Measurements from ENCODE around the gene RGS6.
A peak's percentile ranks its signal among the peaks of the same experiment; 100 is the strongest.

RGS6 gene

DNA sequence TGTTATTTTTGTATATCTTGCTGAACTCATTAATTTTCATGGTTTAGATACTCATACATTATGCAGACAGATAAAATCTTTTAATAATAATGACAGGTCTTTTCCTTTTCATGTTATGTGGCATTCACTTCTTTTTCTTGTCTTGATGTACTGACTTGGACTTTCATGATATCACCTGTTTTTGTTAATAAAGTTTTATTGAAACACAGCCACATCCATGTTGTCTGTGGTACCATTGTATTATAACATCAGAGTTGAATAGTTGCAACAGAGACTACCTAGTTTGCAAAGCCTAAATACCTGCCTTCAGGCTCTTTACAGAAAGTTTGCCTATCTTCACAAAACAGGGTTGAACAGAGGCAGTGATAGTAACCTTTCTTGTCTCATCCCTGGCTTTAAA is 85.1 kb downstream of the RGS6 start:
- no peak for DNase-seq

DNA sequence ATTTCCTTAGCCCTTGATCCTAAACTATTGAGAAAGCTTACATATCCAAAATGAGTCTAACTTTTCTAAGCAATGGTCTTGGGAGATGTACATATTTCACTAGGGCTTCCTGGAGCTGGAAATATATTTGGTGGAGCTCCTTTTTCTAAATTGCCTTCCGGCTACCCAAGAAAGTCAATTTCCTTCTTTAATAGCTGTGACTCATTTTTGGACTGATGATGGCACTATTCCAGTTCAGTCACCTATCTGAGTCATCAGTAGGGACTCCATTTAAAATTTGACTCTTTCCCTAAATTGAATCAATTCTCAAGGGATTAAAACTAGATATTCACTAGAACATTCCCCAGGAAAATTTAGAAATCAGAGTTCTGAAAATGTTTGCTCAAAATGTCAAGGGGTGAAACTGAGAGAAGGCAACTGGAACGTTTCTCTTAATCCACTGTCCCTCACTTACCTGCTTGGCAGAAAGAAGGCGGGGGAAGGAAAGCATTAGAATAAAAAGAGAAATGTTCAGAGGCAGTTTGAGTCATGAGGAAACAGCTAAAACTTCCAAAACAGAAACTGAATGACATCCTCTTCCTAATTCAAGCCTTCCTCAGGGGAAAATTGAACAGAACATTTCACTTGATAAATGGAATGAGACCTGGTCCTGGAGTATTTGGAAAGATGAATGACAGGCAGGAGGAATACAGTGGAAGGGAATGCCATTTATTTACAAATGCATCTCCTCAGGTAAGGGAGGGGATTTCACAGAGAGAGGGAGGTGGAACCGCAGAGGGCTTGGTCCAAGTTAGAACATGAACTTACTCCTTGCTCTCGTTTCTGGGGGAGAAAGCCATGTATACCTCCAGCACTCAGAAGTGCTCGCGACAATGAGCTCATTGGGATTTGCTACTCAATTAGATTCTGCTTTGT is 91.2 kb downstream of the RGS6 start:
- no peak for DNase-seq

DNA sequence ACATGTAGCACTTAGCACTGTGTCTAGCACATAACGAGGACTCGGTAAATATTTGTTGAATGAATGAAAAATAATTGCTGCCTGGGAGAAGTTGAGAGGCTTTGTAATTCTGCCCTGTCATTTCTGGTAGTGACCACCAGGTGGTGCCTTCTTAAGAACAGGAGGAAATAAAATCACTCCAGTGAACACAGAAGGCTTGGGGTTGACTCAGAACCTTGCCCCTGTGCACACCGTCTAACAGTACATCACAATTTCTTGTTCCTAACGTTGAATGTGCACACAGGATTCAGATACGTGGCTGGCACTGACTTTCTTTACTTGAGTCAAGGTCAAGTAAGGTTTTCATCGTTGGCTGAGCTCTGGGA is 91.8 kb downstream of the RGS6 start:
- peak; percentile 26 for DNase-seq

DNA sequence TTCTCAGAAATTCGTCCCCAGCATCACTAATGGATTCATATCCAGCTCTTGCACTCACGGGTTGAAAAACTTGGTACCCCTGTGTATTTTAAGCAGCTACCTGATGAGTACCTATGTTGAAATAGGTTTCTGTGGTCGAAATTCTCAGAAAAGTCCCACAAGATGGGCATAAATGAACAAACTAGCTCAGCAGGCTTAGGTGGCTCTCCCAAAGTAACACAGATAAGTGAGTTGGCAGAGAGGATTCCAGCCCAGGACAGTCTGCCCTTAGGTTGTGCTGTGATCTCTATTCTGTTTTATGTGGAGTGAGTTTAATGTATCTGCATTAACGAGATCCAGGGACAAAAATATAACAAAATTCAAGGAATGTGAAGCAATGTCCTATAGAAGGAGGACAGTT is 92.3 kb downstream of the RGS6 start:
- no peak for DNase-seq

DNA sequence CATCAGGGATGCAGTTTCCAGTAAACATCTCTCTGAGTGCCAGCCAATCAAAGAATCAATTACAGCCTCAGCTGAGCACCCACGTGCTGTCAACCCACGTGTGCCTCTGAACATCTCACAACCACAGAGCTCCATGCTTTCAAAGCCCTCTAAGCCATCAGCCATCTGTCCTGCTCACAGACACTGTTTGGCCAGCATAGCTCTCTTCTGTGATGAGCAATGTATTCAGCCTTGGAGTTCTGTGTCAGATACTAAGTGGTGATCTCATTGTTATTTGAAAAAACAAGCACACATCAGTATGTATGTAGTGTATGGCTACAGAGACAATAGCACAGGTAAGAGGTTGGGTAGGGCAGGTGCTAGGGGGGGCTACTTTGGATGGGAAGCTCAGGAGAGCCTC is 94.3 kb downstream of the RGS6 start:
- DNase-seq: no peak

DNA sequence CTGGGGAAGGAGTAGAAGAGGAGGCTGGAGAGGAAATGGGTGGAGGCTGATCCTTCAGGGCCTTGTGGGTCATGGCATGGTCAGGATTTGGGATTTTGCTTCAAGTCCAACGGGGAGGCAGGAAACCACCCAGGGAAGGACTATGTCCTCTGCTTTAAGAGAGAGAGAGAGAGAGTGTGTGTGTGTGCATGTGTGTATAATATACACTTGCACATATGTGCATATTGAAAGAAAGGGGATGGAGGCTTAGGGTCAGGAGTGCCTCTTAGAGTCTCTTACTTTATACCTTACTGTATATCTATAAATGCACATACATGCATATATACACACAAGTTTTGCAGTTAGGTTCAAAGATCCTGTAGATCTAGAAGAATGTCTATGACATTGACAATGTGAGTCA is 94.8 kb downstream of the RGS6 start:
- DNase-seq: no peak

DNA sequence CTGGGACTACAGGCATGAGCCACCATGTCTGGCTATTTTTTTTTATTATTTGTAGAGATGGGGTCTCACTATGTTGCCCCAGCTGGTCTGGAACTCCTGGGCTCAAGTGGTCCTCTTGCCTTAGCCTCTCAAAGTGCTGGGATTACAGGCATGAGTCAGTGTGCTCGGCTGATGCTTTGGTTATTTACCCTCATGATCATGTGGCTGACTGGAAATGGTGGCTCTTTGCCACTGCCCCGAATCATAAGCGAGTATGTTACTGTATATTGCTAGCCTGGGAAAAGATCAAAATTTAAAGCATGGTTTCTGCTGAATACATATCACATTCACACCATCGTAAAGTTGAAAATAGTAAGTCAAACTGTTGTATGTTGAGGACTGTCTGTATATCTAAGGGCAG is 101.1 kb downstream of the RGS6 start:
- DNase-seq: no peak

DNA sequence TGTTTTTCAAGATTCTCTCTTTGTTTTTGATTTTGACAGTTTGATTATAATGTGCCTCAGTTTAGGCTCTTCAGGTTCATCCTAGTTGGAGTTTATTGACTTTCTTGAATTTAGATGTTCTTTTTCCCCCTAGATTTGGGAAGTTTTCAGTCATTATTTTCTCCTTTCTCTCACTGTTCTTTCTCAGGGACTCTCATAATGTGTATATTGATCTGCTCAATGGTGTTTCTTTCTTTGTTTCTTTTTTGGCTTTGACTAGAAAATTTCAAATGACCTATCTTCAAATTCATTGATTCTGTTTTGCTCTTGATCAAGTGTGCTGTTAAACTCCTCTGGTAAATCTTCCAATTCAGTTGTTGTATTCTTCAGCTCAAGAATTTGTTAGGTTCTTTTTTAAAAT is 108.3 kb downstream of the RGS6 start:
- no peak for DNase-seq

DNA sequence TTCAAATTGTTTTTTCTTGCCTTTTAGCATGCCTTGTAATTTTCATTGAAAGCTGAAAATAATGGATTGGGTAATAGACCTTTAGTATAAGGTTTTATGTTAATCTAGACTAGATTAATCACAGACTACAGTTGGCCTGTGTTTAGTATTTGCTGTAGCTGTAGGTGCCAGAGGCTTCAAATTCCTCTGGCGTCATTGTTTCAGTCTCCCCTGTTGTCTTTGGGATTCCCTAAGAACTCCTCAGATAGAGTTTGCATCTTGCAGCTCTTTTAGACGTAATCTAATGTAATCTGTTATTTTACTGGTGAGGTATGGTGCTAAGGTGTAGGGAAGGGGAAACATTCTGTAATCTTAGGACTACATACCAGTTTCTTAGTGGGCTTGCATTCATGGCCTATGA is 113.0 kb downstream of the RGS6 start:
- DNase-seq: no peak

DNA sequence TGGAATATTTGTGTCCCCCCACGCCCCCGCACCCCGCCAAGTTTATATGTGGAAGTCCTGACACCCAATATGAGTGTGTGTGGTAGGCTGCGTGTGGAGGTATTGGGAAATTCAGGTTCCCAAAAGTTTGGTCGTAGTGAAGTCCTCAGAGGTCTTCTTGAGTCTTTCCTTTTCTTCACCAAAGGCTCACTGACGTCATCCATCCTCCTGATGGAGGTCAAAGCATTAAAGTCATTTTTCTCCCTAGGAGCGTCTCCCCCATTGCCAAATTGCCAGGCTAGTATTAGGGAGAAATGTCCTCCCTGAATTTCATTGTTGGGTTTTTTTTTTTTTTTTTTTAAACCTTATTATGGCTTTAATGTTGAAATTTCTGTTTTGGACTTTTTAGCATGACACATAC is 113.7 kb downstream of the RGS6 start:
- no peak for DNase-seq

DNA sequence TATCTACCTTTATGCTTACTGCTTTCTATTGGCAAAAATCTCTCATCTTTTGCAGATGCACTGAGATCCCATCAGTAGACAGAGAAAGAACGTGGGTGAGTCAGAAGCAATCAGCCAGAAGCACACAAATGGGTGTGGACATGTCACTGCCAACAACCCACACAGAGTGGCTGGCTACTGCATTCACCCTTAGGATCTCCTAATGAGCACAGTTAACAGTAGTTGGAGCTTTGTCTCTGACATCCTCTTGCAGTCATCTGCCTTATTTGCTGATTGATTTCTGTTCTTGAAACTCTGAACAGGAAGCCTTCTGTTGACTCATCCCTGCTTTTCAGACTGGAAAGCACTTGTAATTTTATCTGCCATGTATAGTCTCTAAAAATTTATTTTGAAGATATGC is 117.2 kb downstream of the RGS6 start:
- DNase-seq: peak; percentile 20

DNA sequence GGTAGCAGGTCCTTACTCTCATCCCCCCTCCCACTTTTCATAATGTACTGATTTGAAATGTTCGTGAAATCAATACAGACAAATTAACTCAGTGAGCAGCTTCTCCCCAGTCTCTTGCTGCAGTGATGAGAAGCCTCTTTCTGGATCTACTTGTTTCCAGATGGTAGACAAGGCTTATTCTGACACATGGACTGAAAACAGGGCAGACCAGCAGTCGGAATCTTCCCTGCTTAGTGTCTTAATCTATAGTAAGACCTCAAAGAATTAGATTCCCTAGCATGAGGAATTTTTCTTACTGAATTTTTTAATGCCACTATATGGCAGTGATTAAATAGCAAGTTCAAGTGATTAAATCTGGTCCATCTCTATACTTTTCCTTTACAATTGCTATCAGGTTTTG is 120.1 kb downstream of the RGS6 start:
- DNase-seq: no peak

DNA sequence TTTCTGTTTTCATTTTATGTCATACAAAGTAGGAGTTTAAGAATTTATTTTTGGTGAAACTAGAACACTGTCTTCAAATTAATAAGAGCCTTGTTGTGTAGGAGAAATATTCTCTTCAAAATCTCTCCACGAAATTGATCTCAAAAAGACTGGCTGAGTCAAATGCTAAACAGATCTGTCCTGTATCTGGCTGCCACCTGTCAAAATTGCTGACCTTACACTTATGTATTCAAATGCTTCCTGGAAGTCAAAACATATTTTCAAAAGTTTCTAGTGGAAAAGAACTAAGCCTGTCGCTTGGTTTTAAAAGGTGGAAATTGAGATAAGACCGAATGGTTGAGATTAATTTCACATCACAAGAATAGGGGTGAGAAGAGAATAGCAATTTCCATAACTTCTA is 121.4 kb downstream of the RGS6 start:
- DNase-seq: no peak

DNA sequence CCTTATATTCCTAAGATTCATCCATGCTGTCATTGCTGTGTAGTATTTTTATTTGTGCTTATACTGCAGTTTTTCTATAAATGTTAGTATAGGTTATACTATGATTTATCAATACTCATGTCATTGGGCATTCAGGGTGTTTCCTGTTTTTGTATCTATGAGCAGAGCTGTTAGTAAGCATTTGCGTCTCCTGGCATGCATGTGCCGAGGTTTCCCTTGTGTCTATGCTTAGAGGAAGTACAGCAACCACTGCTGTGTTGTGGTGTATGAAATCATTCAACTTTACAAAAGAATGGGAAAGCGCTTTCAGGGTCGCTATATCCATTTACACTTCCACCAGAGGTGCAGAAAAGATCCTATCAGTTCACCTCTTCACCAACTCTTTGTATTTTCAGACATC is 122.7 kb downstream of the RGS6 start:
- DNase-seq: no peak

DNA sequence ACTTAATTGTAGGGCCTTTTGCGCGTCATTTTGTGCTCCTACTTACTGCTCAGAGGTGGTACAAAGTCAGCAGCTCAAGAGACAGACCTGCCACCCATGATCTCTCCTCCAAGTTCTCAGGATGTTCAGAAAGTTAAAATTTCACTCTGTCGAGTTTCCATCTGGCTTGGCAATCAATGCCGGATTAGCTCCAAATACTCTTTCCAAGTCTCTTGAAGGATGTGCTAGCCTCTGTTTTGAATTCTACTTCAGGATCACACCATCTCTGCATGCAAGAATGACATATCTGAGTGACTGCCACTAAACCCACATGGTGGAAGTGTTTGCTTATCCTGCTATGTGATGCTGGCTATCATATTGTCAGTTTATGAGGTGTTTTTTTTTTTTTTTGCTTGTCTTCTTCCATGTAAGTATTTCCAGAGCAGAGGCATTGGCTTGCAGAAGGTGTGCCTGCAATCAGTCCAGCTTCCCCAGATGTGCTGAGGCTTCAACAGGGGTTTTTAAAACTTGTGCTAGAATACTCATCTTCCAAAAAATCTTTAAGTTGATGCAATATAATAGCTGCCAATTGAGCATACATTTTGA is 125.6 kb downstream of the RGS6 start:
- DNase-seq: no peak

DNA sequence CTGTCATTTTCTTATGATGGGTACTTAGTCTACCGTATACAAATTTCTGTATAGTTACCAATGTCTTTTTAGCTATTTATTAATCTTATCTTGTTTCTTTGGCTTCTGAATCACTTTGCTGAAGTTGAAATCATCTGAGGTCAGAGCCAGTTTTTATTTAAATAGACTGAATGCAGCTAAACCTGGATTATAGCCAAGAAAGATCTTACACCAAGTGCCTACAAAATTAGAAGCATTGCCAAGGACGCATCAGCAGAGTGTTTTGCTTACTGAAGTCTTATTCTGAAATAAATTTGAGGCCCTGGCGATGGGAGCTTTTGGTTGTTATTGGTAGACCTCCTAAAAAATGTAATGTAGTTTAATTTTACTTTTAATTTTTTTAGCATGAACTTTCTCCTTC is 128.2 kb downstream of the RGS6 start:
- no peak for DNase-seq

DNA sequence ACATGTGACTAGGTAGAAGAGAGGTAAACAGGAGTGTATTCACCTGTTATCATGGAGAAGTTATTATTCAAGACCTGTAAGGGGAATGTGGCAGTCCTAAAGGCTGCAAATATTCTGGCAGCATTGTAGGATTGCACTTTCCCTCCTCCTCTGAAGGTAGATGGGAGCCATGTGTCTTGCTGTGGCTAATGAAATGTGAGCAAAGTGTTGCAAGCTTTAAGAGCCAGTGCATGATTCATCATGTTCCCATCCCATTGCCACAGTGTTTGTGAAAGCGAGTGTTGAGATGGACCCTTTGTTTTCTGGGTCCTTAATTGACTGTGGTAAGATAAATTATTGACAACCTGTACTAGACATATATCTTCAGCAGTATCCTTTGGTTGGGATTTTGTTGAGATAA is 128.7 kb downstream of the RGS6 start:
- no peak for DNase-seq

DNA sequence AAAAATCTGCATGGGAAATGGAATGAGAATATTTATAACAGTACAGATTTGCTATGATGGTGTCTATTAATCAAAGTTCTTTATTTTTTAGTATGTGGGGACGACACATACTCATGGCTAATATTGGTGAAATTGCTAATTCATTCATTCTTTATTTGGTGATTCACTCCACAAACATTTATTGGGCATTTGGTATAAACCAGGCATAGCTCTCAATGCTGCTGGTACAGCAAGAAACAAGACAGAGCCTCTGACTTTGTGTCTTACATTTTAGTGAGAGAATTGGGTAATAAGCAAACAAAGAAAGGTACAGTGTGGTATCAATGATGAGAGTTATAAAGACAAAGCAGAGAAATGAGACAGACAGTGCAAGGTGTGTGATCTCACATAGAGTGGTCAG is 129.5 kb downstream of the RGS6 start:
- no peak for DNase-seq

DNA sequence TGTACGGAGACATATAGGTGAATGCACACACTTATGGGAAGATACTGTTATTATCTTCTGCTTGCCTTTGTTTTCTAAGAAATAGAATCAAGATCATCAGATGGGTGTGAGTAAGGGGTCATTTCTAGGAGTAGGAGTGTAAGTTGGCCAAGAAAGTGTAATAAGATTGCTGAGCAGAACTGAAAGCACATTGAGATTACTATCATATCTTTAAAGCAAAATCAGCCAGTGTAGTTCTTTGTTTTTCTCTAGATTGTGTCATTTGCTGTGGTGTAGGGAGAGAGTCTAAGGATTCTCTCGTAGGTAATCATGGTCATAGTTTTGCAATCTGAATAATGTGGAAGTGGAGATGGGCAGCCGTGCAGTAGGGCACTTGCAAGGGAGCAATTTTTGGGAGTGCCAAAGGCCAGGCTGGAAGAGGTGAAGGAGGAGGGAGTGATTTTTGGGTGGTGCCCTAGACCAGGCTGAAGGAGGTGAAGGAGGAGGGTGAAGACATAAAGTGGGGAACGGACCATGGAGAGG is 131.6 kb downstream of the RGS6 start:
- no peak for DNase-seq

DNA sequence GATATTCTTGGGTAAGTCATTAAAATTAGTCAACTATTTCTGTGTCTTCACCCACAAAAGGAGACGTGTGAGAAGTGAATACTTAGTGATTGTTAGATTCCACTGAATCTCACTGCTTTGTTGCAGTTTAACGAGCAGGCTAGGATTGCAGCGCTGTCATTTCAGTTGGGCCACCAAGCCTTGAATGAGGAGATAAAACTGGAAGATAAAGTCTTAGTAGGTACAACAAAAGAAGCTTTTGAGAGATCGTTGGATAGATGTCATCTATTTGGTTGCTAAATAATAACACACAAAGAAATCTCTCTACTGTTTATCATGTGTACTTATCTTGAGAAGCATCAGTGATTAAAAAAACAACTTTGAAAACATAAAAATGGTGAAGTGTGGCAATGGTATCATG is 132.3 kb downstream of the RGS6 start:
- DNase-seq: no peak

DNA sequence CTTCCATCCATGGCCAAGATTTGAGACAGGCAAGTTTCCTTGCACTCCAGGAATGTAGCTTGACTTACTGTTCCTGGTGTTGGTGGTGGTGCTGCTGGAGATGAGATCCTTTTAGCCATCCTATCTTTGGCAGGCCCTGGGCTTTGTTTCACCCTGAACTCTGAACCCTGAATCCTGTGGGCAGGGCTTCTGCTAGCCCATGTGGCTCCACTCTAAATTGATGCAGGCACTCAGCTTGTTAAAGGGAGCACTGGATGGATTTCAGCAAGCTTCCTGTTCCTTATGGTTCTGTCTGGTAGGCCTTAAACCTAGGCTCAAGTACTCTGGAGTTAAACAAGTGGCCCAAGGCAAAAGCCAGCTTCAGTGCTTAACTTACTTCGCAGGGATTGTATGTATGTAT is 138.2 kb downstream of the RGS6 start:
- DNase-seq: no peak

DNA sequence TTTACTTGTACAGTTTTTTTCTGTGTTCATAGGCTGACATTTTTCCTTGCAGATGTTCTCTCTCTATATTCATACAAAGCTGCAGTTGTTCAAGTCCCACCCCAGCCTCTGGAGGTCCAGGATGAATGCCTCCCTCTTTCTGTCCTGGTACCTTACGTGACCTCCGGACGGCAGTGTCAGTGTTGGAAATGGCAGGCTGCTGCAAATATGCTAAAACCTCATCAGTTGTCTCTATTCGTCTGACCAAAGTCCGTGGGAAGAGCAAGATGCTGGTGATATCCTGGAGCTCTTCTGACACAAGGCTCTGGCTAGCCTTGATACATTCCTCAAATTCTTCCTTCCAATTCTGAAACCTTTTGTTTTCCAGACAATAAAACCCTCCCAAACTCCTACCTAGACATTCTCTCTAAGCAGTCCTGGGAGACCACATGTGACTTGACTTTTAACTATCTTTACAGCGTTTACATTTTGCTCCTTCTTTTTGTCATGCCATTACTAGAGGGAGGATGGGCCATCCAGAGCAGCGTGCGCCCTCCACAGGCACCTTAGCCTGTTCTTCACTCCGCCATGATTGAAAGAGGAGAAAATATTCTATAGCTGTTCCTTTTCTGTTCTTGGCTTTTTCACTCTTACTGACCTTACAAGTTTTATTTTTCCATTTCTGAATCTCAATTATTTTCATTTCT is 143.6 kb downstream of the RGS6 start:
- no peak for DNase-seq

DNA sequence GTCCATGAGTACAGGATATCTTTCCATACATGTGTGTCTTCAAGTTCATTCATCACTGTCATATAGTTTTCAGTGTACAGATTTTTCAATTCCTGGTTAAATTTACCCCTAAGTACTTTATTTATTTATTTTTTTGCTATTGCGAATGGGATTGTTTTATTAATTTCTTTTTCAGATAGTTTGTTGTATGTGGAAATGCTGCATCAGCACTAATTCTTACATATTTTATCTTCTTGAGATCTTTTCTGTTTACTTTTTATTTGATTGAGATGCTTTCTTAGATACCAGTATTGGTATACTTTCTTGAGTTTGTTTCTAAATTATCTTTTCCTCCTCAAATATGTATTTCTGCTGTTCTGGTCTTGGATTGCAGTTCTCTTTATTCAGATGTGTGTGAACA is 148.9 kb downstream of the RGS6 start:
- DNase-seq: no peak

DNA sequence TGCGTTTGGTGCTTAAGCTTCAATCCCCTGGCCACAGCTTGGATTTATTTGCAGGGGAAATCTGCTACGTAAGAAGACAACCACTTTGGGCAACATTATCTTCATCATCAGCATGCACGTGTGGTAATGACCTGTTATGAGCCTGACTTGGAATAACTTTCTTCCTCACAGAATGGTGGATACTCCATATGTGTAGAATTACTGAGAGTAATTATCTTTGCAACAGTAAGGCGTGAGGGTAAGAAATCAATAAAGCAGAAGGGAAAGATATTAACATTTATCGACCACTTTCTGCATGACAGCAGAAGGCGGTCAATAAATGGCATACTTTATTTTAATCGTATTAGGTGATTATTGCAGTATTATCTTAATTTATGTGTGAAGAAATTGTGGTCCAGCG is 152.7 kb downstream of the RGS6 start:
- no peak for DNase-seq
